NCI-H187 (cell line): ENCODE data around the gene TMCC3.
A peak's percentile ranks its signal among the peaks of the same experiment; 100 is the strongest.
"Not testable (repeated sequence)": the region's sequence is repeated elsewhere in the genome, so short reads cannot be mapped to it uniquely, and the experiment has no call there.

Experiments used
- DNase-seq, 2 experiments: peaks; one replicate each; lab custom pipeline; 2025; lab: John Stamatoyannopoulos, UW

Gene TMCC3

DNA sequence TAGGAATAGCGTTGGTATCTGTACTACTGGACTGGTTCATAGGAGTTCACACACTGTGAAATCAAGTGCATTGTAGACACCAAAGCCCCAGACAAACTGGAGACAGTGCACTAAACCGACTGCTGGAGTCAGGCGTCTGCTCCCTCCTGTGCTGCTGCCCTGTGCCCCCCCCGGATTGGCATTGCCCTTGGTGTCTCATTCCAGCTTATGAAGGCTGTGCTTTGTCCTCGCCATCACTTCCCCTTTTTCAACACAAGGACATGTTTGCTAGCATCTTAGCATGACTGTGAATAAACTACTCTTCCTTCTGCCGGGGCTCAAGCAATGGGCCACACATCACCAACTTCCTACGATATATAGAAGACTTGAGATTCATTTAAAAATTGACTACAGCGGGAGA lies 84.0 kb downstream of the TMCC3 start:
- DNase-seq: no peak

DNA sequence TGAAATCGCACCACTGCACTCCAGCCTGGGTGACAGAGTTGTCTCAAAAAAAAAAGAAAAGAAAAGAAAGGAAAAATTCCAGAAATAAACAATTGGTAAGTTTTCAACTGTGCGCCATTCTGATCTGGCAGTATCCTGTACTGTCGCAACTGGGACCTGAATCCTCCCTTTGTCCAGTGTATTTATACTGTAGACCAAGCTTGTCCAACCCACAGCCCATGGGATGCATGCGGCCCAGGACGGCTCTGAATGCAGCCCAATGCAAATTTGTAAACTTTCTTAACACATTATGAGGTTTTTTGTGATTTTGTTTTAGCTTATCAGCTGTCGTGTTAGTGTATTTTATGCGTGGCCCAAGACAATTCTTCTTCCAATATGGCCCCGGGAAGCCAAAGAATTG lies 84.7 kb downstream of the TMCC3 start:
- no peak for DNase-seq

DNA sequence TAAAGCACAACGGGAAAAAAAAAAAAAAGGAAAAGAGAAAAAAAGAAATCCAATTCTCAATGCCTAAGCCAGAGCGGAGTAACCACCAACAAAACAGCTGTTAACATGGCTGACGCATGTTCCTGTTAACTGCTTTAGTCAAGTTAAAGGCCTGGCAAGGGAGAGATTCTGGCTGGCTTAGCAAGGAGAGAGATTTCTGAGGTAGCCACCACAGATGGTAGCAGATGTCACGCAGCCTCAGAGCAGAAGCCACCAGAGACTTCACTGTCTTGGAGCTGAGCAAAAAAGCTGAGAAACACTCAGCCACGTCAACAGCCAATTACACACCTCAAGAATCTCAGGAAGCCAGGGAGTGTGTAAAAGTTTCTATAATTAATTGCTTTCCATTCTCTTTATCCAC lies 87.1 kb downstream of the TMCC3 start:
- no peak for DNase-seq

DNA sequence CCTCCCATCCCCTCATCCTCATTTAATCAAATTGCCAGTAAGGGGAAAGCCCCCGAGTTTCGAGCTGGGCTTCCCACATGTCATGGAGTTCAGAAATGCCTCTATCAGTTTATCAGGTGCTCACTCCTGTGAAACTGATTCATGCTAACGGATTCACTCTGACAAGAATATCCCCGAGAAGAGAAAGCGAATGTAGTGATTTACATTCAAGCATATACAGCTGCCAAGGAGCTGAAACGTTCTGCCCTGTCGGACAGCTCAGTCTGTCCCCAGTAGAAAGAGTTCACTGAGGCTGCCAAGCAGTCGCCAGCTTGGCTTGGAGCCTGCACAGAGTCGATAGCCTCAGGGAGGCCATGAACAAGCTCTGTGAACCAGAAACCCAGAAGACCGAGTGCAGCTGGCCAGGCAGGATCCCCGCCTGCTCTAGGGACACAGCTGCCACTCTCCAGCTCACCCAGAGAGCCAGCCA lies 88.4 kb downstream of the TMCC3 start:
- DNase-seq: no peak

DNA sequence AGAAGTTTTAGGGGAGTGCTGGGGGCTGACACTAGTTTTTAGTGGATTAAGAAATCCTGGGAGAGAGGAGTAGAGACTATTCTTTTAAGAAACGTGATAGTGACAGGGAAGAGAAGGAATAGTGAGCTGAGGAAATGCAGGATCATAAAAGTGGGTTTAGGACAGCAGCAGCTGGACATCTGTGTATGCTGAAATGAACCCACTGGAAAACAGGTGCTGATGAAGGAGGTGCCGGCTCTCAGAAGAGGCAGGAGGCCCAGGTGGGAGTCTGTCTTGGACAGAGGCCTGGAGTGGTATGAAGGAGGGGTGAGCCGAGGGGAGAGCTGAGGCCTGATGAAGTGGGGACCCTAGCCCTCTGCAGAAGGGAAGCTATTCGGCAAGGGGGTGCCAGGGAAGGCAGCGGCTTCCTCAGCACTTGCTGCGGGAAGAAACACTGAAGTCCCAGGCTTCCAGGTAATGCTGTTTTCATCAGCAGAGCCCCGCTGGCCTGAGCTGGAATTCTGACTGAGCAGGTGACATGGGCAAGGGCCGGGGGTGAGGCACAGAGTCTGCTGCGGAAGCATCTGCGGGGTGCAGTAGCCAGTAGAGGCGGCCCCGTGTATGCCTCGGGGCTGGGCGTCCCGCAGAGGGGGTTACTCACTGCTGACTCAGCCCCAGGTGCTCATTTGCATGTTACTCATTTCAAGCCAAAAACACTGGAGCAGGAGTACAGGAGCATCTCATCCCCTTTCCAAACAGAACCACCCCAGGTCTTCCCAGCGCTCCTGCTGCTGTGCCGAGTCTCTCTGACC lies 89.7 kb downstream of the TMCC3 start:
- no peak for DNase-seq

DNA sequence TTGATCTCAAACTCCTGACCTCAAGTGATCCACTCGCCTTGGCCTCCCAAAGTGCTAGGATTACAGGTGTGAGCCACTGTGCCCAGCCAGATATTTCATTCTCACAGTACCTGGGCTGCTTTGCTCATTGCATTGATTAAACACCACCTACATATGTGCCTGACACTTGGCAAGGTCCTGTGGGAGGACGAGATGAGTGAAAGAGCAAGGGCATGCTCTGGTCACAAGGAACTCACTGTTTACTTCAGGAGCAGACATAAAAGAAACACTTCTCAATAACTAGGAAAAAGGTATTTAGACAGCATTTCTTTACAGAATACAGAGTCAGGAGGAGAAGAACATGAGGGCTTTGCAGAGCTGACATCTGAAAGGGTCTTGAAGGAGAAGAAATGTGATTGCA lies 91.7 kb downstream of the TMCC3 start:
- DNase-seq: no peak

DNA sequence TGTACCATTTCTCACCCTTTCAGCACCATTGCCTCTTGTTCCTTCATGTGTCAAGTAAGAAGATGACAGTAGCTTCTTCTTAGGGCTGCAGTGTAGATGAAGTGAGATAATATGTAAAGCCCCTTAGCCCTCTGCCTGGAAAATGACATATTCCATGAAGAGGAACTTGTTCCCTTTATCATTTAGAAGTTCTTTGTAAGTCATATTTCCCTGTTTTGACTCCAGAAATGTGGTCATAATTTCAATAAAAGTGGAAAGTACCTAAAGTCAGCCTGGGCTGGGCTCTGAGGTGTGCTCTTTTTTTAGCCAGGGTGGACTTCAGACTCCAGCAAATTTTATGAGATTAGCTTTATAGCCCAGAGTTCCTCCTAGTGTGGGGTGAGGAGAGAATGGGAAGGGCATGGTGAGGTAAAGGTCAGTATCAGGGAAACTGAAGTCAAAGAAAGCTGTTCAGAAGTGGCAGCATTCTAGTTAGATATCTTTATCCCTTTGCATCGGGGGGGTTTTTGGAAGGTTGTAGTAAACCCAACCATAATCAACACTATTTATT lies 92.5 kb downstream of the TMCC3 start:
- no peak for DNase-seq

DNA sequence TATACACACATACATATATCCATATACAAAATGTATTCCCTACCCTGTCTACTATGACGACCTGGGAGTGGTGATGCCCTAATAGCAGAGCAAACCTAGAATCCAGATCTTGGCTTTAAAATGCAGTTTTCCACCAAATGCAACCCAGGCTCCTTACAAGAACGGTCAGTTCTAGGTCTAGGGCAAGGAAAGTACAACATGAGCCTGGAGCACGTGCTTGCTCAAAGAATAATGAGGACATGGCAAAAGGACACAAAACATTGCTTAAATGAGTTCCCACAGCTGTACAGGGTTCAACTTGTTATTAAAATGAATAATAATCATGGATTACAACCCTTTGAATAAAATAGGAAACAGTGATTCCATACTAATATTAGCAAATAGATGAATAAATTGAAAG lies 94.7 kb downstream of the TMCC3 start:
- DNase-seq: no peak

DNA sequence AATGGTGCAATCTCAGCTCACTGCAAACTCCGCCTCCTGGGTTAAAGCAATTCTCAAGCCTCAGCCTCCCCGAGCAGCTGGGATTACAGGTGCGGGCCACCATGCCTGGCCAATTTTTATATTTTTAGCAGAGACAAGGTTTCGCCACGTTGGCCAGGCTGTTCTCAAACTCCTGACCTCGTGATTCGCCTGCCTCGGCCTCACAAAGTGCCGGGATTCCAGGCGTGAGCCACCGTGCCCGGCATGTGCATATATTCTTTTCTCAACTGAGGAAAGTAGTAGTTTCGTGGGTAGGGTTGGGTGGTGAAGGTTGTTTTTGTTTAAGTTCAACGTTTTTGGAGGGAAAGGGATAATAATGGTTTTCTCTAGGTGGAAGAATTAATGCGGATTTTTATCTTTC lies 96.5 kb downstream of the TMCC3 start:
- no peak for DNase-seq

DNA sequence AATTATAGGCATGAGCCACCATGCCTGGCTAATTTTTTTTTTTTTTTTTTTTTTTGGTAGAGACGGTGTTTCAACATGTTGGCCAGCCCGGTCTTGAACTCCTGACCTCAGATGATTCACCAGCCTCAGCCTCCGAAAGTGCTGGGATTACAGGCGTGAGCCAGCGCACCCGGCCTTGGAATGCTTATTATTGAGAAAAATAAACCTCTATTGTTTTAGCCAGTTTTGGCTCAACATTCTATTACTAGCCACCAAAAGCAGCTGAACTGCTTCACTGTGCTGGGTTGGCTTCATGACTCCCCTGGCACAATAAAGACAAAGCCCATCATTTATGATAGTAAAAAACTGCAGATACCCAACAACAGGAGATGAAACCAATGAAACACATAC lies 97.2 kb downstream of the TMCC3 start:
- no peak for DNase-seq

DNA sequence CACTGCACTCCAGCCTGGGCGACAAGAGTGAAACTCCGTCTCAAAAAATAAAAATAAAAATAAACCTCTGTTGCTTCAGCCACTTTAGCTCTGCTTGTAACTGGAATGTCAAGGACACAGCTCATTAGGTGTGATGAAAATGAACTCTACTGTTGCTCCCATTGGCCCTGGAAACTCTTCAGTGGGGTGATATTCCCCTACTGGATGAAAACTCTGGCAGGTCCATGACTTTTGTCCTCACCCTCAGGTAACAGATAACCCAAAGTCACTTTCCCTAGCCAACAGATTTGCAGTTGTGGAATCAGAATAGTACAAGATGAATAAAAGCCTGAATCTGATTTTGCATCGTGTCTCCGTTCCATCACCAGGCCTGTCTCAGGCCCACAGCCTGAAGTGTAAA lies 98.5 kb downstream of the TMCC3 start:
- DNase-seq: no peak

DNA sequence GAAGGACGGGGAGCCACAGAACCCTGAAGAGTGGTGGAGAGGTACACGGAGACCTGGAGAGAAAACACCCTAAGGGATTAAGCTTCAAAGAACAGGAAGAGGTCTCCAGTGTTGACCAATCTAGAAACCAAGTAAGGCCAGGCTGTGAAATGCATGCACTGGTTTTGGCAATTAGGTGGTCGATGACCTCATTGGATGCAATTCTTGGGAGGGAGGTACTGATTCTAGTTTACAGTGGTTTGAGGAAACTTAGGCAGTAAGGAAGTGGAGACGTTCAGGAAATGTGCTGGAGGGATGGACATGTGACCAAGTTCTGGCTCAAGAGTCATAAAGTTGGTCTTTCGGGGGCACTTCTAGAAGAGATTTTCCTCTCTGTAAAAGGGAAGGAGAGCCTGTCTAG lies 99.4 kb downstream of the TMCC3 start:
- DNase-seq: no peak

DNA sequence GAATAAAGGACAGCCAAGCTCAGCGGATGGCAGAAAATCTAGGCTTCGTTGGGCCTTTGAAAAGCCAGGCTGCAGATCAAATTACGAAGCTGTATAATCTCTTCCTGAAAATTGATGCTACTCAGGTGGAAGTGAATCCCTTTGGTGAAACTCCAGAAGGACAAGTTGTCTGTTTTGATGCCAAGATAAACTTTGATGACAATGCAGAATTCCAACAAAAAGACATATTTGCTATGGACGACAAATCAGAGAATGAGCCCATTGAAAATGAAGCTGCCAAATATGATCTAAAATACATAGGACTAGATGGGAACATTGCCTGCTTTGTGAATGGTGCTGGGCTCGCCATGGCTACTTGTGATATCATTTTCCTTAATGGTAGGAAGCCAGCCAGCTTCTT lies 101.5 kb downstream of the TMCC3 start:
- not testable (repeated sequence) for DNase-seq

DNA sequence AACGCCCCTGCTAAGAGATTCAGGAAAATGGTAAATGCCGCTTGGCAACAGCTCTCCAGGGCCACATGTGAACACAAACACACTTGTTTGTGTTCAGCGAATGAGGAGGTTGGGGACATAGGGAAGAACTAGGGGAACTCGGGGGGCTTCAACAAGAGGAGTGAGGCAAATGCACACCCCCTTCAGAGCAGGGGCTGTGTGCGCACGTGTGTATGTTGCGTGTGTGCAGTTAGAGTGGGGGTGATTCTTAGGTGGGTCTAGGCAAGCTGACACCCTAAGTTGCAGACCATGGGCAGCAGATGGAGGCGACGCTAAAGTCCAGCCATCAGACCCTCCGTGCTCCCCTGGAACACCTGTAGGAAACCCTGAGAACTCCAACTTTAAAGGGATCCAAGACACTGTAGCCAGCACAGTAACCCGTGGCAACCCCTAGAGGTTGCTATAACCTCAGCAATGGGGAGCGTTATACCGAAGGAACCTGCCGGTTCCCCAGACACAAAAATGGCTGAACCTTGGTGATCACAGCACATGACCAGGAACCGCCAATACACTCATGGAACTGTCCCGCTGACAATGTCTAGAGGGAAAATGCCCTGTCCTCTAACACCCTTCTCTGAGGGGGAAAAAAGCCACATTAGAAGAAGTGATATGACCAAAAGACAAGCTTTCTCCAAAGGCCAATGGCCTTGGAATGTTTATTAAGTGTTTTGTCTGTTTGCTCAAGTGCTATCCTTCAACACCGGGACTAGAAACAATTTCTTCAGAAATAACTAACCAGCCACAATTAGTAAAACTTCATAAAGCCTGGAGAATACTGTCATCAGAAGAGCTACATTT lies 104.2 kb downstream of the TMCC3 start:
- peak in 1 of 2 experiments; percentile 7 for DNase-seq

DNA sequence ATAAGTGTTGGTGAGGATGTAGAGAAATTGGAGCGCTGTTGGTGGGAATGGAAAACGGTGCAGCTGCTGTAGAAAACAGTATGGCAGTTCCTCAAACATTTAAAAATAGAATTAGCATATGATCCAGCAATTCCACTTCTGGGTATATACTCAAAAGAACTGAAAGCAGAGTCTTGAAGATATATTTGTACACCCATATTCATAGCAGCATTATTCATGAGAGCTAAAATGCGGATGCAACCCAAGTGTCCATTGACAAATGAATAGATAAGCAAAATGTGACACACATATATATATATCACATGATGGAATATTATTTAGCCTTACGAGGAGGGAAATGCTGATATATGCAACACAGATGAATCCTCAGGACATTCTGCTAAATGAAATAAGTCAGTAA lies 106.0 kb downstream of the TMCC3 start:
- no peak for DNase-seq

DNA sequence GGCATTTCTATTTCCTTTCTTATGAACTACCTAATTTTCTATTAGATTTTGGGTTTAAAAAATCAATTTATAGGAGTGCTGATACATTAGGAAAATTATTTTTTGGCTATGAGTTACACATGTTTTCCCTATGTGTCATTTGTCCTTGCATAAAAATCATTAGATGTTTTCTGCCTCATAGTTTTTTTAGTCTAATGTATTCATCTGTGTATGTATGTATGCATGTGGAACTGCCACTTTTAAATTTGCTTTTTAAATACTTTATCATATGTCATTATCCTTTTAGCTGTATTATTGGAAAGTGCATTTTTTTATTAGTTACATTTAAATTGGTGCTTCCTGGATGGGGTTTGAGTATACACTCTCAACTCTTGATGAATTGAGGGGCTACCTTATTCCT lies 112.0 kb downstream of the TMCC3 start:
- no peak for DNase-seq

DNA sequence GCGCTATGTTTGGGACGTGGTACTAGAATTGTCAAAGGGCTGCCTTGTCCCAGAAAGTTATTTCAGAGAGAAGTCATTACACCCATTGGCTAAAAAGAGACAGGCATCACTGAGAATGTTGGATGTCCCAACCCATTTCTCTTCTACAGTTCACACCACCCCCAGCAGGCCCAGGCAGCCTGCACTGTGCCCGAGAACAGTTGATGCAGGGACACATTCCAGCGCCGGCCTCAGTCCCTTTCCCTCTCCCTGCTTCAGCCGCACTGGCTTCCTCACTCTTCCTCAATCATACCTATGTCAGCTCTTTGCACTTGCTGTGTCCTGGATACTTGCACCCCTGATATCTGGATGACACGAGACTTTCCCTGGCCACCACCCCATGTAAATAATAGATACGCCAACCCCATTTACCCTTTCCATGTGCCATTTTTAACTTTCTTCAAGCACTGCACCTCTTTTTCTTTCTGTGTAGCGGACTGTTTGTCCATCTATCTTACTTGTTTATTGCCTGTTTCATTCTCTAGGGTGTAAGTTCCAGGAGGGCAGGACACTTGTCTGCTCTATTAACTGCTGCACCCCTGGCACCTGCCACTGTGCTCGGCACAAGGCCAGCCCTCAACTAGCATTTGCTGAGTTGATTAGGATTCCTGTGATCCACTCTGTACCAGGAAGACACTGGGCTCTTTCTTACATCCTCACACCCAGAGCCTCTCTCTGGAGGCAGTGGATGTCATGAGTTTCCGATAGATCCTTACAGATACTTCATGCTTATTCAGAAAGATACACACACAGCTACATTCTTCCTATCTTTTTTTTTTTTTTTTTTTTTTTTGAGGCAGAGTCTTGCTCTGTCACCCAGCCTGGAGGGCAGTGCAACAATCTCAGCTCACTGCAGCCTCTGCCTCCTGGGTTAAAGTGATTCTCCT lies 114.1 kb downstream of the TMCC3 start:
- no peak for DNase-seq

DNA sequence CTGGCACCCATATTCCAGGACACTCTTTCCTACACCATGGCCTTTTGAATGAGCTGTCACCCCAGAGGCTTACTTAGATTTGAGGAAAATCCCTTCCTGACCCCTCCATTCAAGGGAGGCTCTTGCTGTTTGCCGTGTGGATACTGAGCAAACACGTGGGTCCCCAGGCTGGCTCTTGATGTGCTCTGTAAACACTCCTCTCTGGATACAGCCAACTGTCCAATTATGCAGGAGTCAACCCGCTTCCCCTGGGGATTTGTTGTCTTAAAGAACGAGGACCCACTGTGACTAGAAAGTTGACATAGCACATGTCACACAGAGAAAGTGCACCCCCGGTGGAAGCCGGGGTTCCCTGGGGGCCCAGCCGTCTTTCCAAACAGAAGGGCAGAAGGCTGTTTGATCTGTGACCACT lies 114.8 kb downstream of the TMCC3 start:
- peak; percentile 12 to 69 for DNase-seq

DNA sequence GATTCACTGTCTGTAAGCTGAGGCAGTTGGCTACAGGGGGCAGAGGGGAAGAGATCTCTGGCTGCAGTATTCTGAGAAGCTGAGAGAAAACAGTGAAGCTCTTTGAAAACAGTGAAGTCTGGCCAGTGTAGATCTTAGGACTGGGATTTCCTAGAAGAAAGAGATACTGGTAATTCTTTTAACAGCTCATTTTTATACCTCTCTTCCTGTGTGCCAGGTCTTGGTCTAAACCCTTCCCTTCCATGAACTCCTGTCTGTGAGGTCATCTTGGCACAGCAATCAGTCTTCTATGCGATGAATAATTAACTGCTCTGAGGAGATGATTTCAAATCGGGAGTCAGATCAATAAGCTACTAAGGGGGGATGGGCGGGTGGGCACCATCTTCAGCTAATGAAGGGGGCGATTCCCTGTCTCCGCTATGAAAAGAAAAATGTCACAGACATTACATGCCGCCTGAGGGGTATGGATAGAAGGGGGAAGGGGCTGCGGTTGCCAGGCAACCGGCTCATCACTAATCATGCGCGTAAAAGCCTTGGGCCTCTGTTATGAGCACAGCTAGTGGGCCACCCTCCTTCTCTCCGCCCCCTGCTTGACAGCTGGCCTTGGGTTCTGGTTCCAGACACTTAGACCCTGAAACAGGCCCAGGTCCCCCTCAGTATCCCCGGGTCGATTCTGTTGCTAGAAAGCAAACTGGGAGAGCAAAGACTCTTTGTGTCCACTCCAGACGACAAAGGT lies 115.4 kb downstream of the TMCC3 start:
- DNase-seq: no peak

DNA sequence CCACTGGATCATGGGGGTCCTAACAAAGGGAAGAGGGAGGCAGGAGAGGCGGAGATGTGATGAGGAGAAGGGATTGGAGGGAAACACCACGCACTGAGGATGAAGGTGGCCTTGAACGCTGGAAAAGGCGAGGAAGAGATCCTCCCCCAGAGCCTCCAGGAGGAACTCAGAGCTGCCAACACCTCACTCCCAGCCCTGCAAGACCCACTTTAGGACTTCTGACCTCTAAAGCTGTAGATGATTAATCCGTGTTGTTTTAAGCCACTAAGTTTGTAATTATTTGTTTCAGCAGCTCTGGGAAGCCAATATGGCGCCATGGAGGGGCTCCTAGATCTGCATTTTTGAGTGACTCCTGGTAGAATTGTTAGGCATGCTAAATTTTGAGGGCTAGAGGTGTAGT lies 116.1 kb downstream of the TMCC3 start:
- no peak for DNase-seq
